GM21381 (cell line): ENCODE results near the gene RNU6-8.

Experiments used
- ATAC-seq: cut with Tn5 transposase; IDR thresholded peaks from one replicate; pipeline ENCODE4 v1.9.1; 2021; ENCODE audit warnings: mild to moderate bottlenecking, moderate library complexity; ENCODE audit not compliant: unreplicated experiment

The RNU6-8 gene

GRCh38 chr14:32205984-32206383 is 2.9 kb upstream of the RNU6-8 start:
- ATAC-seq, result no peak

GRCh38 chr14:32205554-32205953 is 2.5 kb upstream of the RNU6-8 start:
- ATAC-seq, result no peak

GRCh38 chr14:32203928-32204357 is 874 bp upstream of the RNU6-8 start:
- ATAC-seq, result no peak

DNA sequence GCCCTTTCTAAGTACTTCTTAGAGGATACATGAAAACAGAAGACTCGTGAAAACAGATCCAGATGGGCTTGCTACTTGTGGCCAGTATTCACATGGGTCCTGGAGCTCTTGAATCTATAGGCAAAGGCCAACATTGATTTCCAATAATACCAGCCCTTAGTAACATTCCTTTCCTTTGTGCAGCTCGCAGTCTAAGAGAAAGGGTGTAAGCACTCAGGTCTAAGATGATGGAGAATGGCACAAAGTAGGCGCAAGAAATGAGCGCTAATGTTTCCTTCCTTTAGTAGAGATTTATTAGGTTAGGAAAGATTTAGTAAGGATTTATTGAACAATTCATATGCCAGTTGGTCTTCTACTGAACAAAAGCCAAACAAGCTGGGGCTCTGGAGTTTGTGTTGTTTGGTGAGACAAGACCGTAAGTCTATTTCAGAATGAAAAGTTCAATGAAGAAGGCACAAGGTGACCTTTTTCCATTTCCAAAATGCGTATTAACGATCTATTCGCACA is 525 bp downstream of the RNU6-8 start:
- ATAC-seq, result no peak

GRCh38 chr14:32201816-32202490 is 1.1 kb downstream of the RNU6-8 start, which contains the start of gene RNU6-7:
Gene RNU6-7, plus strand, starts transcription at chr14:32202045.
- ATAC-seq, result no peak

DNA sequence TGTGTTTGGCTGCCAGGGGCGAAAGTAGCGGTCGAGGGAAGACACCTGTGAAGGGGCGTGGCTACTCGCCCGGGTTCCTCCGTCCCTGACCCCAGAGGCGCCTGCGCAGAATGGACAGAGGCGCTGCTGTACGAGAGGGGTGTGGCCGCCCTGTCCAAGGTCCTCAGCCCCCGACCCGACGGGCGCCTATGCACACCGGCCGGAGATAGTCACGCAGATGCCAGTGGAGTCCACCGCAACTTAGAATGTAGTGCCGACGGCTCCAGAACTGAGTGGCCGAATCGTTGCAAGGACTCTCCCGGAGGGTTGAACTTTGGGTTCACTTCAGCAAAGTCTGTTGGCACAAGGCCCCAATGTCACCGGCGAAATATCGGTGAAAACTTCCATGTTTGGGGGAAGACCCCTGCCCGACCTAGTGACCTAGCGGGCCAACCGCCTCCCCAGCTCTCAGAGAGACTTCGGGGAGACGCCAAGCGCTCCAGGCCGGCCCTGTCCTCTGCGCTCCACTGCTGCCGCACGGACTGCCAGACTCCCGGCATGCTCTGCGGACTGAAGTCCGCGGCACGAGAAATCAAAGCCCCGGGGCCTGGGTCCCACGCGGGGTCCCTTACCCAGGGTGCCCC is 1.8 kb downstream of the RNU6-8 start:
- peak; percentile 48 for ATAC-seq

GRCh38 chr14:32200368-32201192 is 2.5 kb downstream of the RNU6-8 start:
- ATAC-seq, result no peak

DNA sequence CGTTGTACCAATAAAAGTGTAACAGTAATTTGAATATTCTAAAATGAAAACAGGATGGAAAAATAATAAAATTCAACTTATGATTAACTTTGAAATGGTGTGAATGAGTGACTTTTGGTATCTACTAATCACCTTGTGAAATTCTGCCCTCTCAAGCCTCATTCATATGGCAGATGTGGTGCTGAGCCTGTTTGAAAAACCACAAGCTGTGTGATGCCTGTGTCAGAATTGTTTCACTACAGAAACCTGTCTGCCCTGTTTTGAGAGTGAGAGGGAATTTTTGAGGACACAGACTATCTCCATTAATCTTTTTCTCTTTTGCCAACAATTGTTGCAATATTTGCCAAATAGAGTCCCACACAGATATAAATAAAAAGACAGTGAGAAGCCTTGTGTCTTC is 5.2 kb downstream of the RNU6-8 start:
- ATAC-seq, result peak; percentile 36

- no peak for ATAC-seq
Observed at GRCh38 chr14:32195636-32196035, 7.4 kb downstream of the RNU6-8 start.

DNA sequence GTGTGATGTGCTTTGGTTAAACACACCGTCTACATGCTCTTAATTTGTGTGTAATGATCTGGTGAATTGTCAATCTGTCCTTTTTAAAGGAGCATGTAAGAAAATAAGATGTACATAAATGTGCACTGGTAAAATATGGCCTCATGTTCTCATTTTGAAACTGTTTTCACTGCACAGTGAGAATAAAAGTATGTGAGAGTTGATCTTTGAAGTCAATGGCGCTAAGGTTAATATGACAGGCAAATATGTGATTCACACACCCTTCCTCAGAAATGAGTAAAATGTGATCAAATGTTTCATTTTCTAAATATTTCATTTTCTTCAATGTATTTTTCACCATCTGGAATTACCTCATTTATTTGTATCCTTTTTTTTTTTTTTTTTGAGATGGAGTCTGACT is 9.5 kb downstream of the RNU6-8 start:
- no peak for ATAC-seq

- ATAC-seq, result no peak
Observed at GRCh38 chr14:32192712-32193373, 10.2 kb downstream of the RNU6-8 start.

DNA sequence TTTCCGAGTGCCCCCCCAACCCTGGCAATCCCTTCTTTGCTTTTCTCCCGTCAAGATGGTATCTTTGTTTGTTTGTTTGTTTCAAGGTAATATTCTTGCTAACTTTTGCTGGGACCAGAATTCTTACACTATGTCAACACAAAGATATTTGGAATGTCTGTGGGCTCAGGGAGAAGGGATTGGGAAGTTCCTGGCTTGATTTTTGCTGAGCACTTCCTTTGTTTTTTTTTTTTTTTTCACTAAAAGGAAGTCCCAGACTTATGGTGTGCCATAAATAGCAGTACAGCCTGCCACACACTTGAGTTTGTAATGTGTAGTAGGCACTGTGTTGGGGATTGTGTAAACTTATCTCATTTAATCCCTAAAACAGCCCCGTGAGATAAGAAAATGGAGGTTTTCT is 12.4 kb downstream of the RNU6-8 start:
- no peak for ATAC-seq

DNA sequence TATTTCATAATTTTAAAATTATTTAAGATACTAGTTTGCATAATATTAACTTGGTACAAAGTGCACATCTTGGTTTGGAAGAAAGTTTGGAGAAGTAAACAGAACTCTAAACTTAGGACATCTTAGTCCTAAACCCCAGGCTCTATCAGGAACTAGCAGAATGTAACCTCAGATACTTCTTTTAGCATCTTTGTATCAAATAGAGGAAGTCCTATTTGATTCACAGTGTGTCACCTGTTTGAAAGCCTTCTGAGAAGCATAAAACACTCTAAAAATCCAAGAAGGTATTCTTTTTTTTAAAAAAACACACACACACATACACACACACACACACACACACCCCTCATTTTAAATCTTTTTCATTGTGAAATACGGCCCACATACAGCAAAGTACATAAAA is 13.3 kb downstream of the RNU6-8 start:
- ATAC-seq, result no peak

- ATAC-seq, result peak; percentile 54
Observed at GRCh38 chr14:32186248-32186647, 16.8 kb downstream of the RNU6-8 start.

DNA sequence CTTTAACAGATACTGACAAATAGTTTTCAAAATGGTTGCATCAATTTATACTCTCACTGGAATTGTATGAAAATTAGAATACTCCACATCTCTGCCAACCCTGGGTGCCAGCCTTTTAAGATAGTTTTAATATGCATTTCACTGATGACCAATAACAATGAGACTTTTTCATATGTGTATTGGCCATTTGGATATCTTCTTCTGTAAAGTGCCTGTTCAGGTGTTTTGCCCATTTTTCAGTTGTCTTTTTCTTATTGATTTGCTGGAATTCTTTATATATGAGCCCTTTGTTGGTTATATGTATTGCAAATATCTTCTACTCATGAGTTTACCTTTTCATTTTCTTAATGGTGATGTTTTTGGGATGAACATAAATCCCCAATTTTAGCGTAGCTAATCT is 18.0 kb downstream of the RNU6-8 start:
- ATAC-seq, result no peak

GRCh38 chr14:32183151-32184058 is 19.7 kb downstream of the RNU6-8 start:
- ATAC-seq, result no peak

DNA sequence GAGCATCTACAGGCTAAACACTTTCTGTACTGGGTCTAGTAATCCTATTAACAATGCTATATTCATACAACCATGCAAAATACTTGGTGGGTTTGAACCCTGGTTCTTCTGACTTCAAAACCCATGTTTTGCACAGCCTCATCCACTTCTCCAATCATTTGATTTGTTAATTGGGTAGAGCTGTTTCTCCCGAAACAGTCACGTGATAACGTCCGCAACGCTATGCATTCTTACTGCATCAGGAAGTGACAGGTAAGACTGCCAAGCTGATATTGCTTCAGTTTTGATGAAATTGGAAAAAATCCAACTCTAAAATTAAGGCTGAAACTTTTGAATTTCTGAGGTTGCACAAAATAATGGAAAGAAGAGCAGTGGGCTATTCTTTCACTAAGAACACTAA is 31.6 kb downstream of the RNU6-8 start:
- no peak for ATAC-seq

DNA sequence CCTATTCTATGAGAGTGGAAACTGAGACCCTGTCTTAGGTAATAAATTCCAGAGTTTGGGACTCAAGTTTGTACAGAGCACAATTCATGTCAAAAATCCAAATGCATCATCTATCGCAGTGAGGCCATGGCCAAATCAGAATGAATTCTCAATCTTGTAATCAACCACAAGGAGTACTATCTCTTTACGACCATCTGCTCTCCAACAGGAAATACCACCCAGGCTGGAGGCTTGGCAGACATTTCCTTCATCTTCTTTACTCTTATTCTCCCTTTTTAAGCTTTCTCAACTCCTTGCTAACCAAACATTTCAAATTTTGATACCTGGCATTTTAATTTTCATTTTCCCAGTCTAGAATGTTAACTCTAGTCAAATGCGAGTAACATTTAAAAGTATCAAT is 33.9 kb downstream of the RNU6-8 start:
- no peak for ATAC-seq

- ATAC-seq, result no peak
Observed at GRCh38 chr14:32167907-32168306, 35.2 kb downstream of the RNU6-8 start.

GRCh38 chr14:32166924-32167323 is 36.1 kb downstream of the RNU6-8 start:
- ATAC-seq, result no peak
